Endothelial cell of umbilical vein (primary cell): Measurements from ENCODE around the gene PIGB.
"Not testable (repeated sequence)": the region's sequence is repeated elsewhere in the genome, so short reads cannot be mapped to it uniquely, and the experiment has no call there.

Experiments used
- EZH2 ChIP-seq: IDR thresholded peaks from 2 replicates; pipeline ENCODE4 v1.6.1; 2012; ENCODE audit warnings: borderline replicate concordance, low read depth, mild to moderate bottlenecking, moderate library complexity, low read length, inconsistent platforms; ENCODE audit not compliant: severe bottlenecking
- MYC ChIP-seq: IDR thresholded peaks from one replicate; pipeline ENCODE4 v1.6.1; 2011; ENCODE audit warnings: mild to moderate bottlenecking, low read depth, low read length
- POLR2A ChIP-seq: IDR thresholded peaks from 2 replicates; pipeline ENCODE4 v1.6.1; 2012; ENCODE audit warnings: low read depth, mild to moderate bottlenecking, control low read depth, low read length
- POLR2AphosphoS5 ChIP-seq: IDR thresholded peaks from 2 replicates; pipeline ENCODE4 v1.6.1; 2012; ENCODE audit warnings: low read depth, mild to moderate bottlenecking, control low read depth, low read length, moderate library complexity; ENCODE audit not compliant: insufficient read depth
- TF ChIP-seq, protein P1 (sequence below), 2 donors: IDR thresholded peaks; 1 replicate in 1 of 2; 2 replicates in 1 of 2; pipeline ENCODE4 v1.5.1; 2011; ENCODE audit warnings: low read length in 2 of 2, mild to moderate bottlenecking in 2 of 2, moderate library complexity in 2 of 2, control low read depth in 1 of 2, inconsistent platforms in 1 of 2, low read depth in 1 of 2; ENCODE audit not compliant: insufficient read depth in 1 of 2; ENCODE audit errors: extremely low read depth in 1 of 2

DNA sequence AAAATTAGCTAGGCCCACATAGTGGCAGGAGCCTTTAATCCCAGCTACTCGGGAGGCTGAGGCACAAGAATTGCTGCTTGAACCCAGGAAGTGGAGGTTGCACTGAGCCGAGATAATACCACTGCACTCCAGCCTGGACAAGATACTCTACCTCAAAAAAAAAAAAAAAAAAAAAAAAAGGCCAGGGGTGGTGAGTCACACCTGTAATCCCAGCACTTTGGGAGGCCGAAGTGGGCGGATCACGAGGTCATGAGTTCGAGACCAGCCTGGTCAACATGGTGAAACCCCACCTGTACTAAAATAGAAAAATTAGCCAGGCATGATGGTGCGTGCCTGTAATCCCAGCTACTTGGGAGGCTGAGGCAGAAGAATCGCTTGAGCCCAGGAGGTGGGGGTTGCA lies 81.0 kb downstream of the PIGB start:
- not testable (repeated sequence) for TF ChIP-seq POLR2A, POLR2AphosphoS5, EZH2, MYC
- TF ChIP-seq, protein P1, sequence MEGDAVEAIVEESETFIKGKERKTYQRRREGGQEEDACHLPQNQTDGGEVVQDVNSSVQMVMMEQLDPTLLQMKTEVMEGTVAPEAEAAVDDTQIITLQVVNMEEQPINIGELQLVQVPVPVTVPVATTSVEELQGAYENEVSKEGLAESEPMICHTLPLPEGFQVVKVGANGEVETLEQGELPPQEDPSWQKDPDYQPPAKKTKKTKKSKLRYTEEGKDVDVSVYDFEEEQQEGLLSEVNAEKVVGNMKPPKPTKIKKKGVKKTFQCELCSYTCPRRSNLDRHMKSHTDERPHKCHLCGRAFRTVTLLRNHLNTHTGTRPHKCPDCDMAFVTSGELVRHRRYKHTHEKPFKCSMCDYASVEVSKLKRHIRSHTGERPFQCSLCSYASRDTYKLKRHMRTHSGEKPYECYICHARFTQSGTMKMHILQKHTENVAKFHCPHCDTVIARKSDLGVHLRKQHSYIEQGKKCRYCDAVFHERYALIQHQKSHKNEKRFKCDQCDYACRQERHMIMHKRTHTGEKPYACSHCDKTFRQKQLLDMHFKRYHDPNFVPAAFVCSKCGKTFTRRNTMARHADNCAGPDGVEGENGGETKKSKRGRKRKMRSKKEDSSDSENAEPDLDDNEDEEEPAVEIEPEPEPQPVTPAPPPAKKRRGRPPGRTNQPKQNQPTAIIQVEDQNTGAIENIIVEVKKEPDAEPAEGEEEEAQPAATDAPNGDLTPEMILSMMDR (IDR thresholded peaks at IDR 0.05; ENCODE audit: extremely low read depth in 1 of 2, insufficient read depth in 1 of 2, low read depth in 1 of 2, low read length in 2 of 2) = not testable (repeated sequence)
